Measurements from ENCODE around the gene SRRM5.

DNA sequence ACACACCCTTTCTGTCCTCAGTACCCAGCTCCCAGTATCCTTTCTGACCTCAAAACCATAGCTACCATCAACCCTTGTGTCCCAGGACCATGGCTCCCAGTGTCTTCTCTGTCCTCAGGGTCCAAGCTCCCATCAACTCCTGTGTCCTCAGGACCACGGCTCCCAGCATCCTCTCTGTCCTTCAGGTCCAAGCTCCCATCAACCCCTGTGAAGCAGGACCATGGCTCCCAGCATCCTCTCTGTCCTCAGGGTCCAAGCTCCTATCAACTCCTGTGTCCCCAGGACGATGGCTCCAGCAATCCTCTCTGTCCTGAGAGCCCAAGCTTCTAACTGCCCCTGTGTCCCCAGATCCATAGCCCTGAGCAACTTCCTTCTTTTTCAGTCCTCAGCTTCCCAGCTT is 29.4 kb downstream of the SRRM5 start:
- TF ChIP-seq, protein P1, sequence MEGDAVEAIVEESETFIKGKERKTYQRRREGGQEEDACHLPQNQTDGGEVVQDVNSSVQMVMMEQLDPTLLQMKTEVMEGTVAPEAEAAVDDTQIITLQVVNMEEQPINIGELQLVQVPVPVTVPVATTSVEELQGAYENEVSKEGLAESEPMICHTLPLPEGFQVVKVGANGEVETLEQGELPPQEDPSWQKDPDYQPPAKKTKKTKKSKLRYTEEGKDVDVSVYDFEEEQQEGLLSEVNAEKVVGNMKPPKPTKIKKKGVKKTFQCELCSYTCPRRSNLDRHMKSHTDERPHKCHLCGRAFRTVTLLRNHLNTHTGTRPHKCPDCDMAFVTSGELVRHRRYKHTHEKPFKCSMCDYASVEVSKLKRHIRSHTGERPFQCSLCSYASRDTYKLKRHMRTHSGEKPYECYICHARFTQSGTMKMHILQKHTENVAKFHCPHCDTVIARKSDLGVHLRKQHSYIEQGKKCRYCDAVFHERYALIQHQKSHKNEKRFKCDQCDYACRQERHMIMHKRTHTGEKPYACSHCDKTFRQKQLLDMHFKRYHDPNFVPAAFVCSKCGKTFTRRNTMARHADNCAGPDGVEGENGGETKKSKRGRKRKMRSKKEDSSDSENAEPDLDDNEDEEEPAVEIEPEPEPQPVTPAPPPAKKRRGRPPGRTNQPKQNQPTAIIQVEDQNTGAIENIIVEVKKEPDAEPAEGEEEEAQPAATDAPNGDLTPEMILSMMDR (conservative IDR thresholded peaks at IDR 0.05), result no peak
- TF ChIP-seq ZFX (IDR thresholded peaks at IDR 0.05), result no peak

All from C4-2B (cell line).